Karpas-422 (cell line): ENCODE data around the gene SLC18A3. TPM values are rescaled to one million over a fixed set of nuclear protein-coding genes. Genes with fewer than 3 reads are reported as not detected.

Experiments used
- DNase-seq: peaks from one replicate; pipeline ENCODE4 v3.0.0-alpha.2; 2015
- H2AFZ ChIP-seq: fragments of 200-600 bp; sonication (generic); 2 replicates; pipeline ENCODE4 v1.6.1; 2014; ENCODE audit warnings: antibody characterized with exemption, low read length, mixed read lengths
- H3K27ac ChIP-seq: fragments of 200-600 bp; sonication (generic); 2 replicates; pipeline ENCODE4 v1.5.1; 2014; ENCODE audit warnings: mild to moderate bottlenecking, low read length, moderate library complexity
- H3K27me3 ChIP-seq: fragments of 200-600 bp; sonication (generic); 2 replicates; pipeline ENCODE4 v1.6.1; 2014; ENCODE audit warnings: low read length, mixed read lengths
- H3K36me3 ChIP-seq: fragments of 200-600 bp; sonication (generic); 2 replicates; pipeline ENCODE4 v1.6.1; 2014; ENCODE audit warnings: low read length, mixed read lengths; ENCODE audit not compliant: insufficient read depth
- H3K4me1 ChIP-seq: fragments of 200-600 bp; sonication (generic); 2 replicates; pipeline ENCODE4 v1.6.1; 2014; ENCODE audit warnings: mild to moderate bottlenecking, low read length, mixed read lengths
- H3K4me2 ChIP-seq: fragments of 200-600 bp; sonication (generic); 2 replicates; pipeline ENCODE4 v1.6.1; 2014; ENCODE audit warnings: low read length, low read depth, mild to moderate bottlenecking; ENCODE audit not compliant: poor library complexity, severe bottlenecking
- H3K4me3 ChIP-seq: fragments of 200-600 bp; sonication (generic); 2 replicates; pipeline ENCODE4 v1.5.1; 2014; ENCODE audit warnings: mild to moderate bottlenecking, antibody characterized with exemption, low read length, mixed read lengths
- H3K79me2 ChIP-seq: fragments of 200-600 bp; sonication (generic); 2 replicates; pipeline ENCODE4 v1.6.1; 2014; ENCODE audit warnings: mild to moderate bottlenecking, low read length, mixed read lengths
- H3K9ac ChIP-seq: fragments of 200-600 bp; sonication (generic); 2 replicates; pipeline ENCODE4 v1.6.0; 2014; ENCODE audit warnings: low read length
- H3K9me2 ChIP-seq: fragments of 200-600 bp; sonication (generic), shearing (Covaris generic); replicated peaks from 2 replicates; pipeline ENCODE4 v1.6.0; 2014; ENCODE audit warnings: mild to moderate bottlenecking, low read length, moderate library complexity; ENCODE audit not compliant: insufficient read depth
- H3K9me3 ChIP-seq: fragments of 300-700, 200-600 bp; sonication (generic); 2 replicates; pipeline ENCODE4 v1.6.1; 2014; ENCODE audit warnings: low read length, mixed read lengths
- H4K20me1 ChIP-seq: fragments of 200-600 bp; sonication (generic); 2 replicates; pipeline ENCODE4 v1.6.1; 2014; ENCODE audit warnings: mild to moderate bottlenecking, antibody characterized with exemption, low read length, low read depth; ENCODE audit not compliant: insufficient read depth
- total RNA-seq: library from RNA; depleted of rRNA; stranded (reverse); fragments of >200 nt; shearing (Covaris generic); gene quantifications from 2 replicates; pipeline ENCODE4 v1.2.3, GENCODE V29; 2014; ENCODE audit warnings: low replicate concordance; rRNA removed

Gene SLC18A3
- total RNA-seq, result not detected in 2 replicates

DNA sequence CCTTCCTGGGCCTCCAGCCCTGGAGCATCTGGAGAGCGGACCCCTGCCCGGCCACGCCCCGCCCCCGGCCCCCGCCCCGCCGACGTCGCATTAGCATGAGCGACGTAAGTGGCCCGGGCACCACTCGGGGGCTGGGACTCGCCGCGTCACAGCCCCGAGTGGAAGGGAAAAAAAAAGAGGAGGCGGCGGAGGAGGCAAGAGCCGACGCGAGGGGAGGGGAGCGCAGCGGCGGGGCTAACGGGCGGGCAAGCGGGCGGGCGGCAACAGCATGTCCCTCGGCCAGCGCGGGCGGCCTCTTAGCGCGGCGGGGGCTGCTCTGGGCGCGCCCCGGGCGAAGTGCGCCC, at the start of gene SLC18A3:
SLC18A3 (plus strand) TSS at position 197 of the 344 bp plus-strand sequence. CDS start 431 bp downstream, outside the sequence.
- Histone ChIP-seq H3K27ac (no peak within 1 kb of the TSS), H3K27me3 (no peaks in the 10 kb centered on the region), H3K9ac (no peak within 1 kb of the TSS), H3K9me3 (no peaks in the 10 kb centered on the region), H3K4me2 (no peak within 1 kb of the TSS), H3K79me2 (no peaks in the 10 kb centered on the region), H3K4me1 (no peaks in the 10 kb centered on the region), H3K9me2 (no peaks in the 10 kb centered on the region), H4K20me1 (0 out of 2 replicates have a peak, but pooled peaks cover 4% of the 10 kb centered on the region), H3K36me3 (no peaks in the 10 kb centered on the region), H2AFZ (no peak within 1 kb of the TSS), H3K4me3 (no peak within 1 kb of the TSS)
- no peak for DNase-seq

DNA sequence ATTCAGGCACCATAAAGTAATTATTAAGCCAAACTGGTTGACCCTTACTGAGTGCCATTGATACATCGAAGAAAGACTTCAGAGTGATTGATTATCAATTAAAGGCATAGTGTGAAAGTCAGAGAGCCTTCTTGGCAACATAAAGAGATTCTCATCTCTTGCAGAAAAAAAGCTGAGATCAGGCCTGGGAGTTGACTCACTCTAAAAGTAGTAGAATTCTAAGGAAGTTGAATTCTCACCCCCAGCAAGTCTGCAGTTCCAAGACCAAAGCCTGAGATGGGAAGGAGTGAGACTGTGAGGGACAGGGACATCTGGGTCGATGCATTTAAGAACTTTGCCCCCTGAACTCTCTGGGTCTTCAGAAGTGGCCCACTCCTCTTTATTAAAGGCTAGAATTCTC, 49.6 kb upstream of the SLC18A3 start:
- Histone ChIP-seq H3K36me3 (no peaks in the 10 kb centered on the region), H2AFZ (no peak overlapping the region), H3K4me3 (no peak overlapping the region), H3K4me2 (no peak overlapping the region), H3K27me3 (no peaks in the 10 kb centered on the region), H3K9me3 (no peaks in the 10 kb centered on the region), H3K79me2 (no peaks in the 10 kb centered on the region), H3K9ac (no peak overlapping the region), H3K4me1 (peaks cover 5% of the 10 kb centered on the region), H3K9me2 (no peaks in the 10 kb centered on the region), H3K27ac (no peak overlapping the region), H4K20me1 (no peaks in the 10 kb centered on the region)
- DNase-seq, result no peak

DNA sequence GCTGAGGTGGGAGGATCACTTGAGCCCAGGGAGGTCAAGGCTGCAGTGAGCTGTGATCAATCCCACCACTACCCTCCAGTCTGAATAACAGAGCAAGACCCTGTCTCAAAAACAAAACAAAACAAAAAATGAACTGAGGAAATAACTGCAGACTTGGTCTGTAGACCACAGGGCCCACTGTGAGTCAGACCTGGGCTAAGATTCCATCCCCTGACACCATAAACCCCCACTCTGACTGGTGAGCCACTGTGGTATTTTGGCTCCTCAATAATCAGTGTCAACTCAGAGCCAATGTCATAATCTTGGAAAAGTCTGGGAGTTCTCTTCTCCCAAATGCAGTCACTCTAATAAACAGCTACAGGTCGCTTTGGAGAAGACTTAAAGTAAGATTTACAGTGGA, 47.2 kb upstream of the SLC18A3 start:
- Histone ChIP-seq H3K36me3 (no peaks in the 10 kb centered on the region), H3K9ac (no peak overlapping the region), H3K79me2 (no peaks in the 10 kb centered on the region)

DNA sequence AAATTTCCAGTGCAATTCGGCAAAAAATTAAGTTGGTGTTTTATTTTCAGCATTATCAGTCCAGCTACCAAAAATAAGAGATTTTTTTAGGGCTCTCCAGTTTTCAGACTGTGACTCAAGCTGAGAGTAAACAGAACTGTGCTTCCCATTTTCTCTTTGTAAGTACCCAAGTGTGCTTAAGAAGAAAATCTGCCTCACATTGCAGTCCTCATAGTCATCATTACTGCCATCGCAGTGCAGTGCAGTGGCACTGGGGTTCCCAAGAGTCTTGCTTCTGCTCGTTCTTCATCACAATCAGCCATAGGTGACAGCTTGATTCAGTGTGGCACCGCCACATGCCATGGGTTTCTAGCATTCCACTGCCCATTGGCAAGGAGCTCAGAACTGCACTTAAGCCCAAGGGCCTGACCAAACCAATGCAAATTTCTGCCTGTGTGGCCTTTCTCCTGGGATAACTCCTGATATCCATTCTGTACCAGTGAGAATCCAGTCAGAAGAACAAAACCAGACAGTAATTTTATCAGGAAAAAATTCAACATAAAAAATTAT, 45.6 kb upstream of the SLC18A3 start:
- no peak overlapping the region for H3K9ac ChIP-seq
- H3K27me3 ChIP-seq, result no peaks in the 10 kb centered on the region
- no peak overlapping the region for H2AFZ ChIP-seq
- no peaks in the 10 kb centered on the region for H3K9me3 ChIP-seq
- H3K4me2 ChIP-seq, result no peak overlapping the region
- H3K27ac ChIP-seq, result no peak overlapping the region
- no peaks in the 10 kb centered on the region for H3K36me3 ChIP-seq
- no peaks in the 10 kb centered on the region for H3K79me2 ChIP-seq
- H4K20me1 ChIP-seq, result no peaks in the 10 kb centered on the region
- H3K4me3 ChIP-seq, result no peak overlapping the region
- DNase-seq, result no peak
- no peaks in the 10 kb centered on the region for H3K9me2 ChIP-seq
- H3K4me1 ChIP-seq, result peaks cover 3% of the 10 kb centered on the region

More for the DNA sequence above, 47.2 kb upstream of the SLC18A3 start:
- Histone ChIP-seq H3K27me3 (no peaks in the 10 kb centered on the region), H2AFZ (no peak overlapping the region), H3K27ac (no peak overlapping the region), H3K9me3 (no peaks in the 10 kb centered on the region), H3K4me2 (no peak overlapping the region), H3K4me3 (no peak overlapping the region), H4K20me1 (no peaks in the 10 kb centered on the region), H3K9me2 (no peaks in the 10 kb centered on the region), H3K4me1 (peaks cover 3% of the 10 kb centered on the region)
- DNase-seq, result no peak

DNA sequence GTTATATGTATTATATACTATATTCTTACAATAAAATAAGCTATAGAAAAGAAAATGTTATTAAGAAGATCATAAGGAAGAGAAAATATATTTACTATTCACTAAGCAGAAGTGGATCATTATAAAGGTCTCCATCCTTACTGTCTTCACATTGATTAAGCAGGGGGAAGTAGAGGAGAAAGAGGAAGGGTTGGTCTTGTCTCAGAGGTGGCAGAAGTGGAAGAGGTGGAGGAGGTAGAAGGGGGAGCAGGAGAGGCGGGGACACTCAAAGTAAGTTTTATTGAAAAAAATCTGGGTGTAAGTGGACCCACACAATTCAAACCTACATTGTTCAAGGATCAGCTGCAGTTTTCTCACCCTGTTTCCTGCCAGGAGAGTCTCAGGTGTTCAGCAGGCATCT, 42.3 kb upstream of the SLC18A3 start:
- Histone ChIP-seq H3K79me2 (no peaks in the 10 kb centered on the region), H3K27me3 (0 out of 2 replicates have a peak, but pooled peaks cover 3% of the 10 kb centered on the region), H3K9me3 (no peaks in the 10 kb centered on the region), H4K20me1 (no peaks in the 10 kb centered on the region), H3K9ac (no peak overlapping the region), H3K27ac (no peak overlapping the region), H2AFZ (no peak overlapping the region), H3K9me2 (no peaks in the 10 kb centered on the region), H3K4me3 (no peak overlapping the region), H3K36me3 (no peaks in the 10 kb centered on the region), H3K4me2 (no peak overlapping the region), H3K4me1 (peaks cover under 1% of the 10 kb centered on the region; the same call in 1 of the 2 replicates)
- DNase-seq, result no peak

DNA sequence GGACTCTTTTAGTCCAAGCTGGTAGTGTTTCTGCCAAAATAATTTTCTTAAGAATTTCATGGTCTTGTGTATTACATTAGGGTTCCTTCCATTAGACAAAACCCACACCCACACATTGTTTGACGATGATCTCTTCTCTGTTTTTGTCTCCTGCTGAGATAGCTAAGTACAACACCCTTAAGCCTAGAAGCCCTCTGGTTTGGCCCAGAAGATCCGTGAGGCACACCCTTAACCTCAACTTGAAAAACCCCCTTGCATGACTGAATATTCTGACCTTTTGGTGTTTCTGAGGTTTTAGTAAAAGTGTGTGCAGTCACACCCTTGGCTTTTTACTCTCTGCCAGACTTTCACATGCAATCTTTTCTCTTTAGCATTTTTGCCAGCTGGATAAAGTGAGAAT, 41.9 kb upstream of the SLC18A3 start:
- Histone ChIP-seq H3K27ac (no peak overlapping the region), H3K4me1 (peaks cover 4% of the 10 kb centered on the region; the same call in 1 of the 2 replicates), H4K20me1 (no peaks in the 10 kb centered on the region), H3K27me3 (0 out of 2 replicates have a peak, but pooled peaks cover 3% of the 10 kb centered on the region), H3K4me3 (no peak overlapping the region), H3K4me2 (no peak overlapping the region), H3K9me3 (no peaks in the 10 kb centered on the region), H3K9ac (no peak overlapping the region), H3K9me2 (no peaks in the 10 kb centered on the region), H2AFZ (no peak overlapping the region), H3K36me3 (no peaks in the 10 kb centered on the region), H3K79me2 (no peaks in the 10 kb centered on the region)
- DNase-seq, result no peak

DNA sequence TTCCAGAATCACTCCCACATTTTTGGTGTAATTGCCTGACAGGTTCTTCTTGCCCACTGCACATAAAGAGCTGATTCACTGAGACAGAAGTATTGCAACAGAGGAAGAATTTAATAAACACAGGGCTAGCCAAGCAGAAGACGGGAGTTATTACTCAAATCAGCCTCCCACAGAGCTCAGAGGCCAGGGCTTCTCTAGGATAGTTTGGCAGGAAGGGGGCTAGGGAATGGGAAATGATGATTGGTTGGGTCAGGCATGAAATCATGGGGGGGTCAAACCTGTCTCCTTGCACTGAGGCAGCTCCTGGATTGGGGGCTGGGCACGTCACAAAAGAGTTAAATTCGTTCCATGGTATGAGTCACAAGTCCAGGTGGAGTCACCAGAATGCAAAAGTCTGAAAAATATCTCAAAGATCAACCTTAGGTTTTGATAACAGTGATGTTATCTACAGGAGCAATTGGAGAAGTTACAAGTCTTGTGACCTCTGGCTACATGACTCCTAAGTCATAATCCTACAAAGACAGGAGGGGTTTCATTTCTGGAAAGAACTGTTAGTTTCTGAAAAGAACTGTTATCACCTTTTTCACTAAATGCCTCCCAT, 41.0 kb upstream of the SLC18A3 start:
- H3K4me3 ChIP-seq, result no peak overlapping the region
- H3K9me2 ChIP-seq, result no peaks in the 10 kb centered on the region
- no peaks in the 10 kb centered on the region for H3K9me3 ChIP-seq
- no peaks in the 10 kb centered on the region for H3K36me3 ChIP-seq
- no peak overlapping the region for H2AFZ ChIP-seq
- no peak for DNase-seq
- no peak overlapping the region for H3K27ac ChIP-seq
- no peak overlapping the region for H3K9ac ChIP-seq
- peaks cover 7% of the 10 kb centered on the region; the same call in 1 of the 2 replicates for H3K4me1 ChIP-seq
- H3K79me2 ChIP-seq, result no peaks in the 10 kb centered on the region
- no peak overlapping the region for H3K4me2 ChIP-seq
- H3K27me3 ChIP-seq, result 0 out of 2 replicates have a peak, but pooled peaks cover 3% of the 10 kb centered on the region
- no peaks in the 10 kb centered on the region for H4K20me1 ChIP-seq

DNA sequence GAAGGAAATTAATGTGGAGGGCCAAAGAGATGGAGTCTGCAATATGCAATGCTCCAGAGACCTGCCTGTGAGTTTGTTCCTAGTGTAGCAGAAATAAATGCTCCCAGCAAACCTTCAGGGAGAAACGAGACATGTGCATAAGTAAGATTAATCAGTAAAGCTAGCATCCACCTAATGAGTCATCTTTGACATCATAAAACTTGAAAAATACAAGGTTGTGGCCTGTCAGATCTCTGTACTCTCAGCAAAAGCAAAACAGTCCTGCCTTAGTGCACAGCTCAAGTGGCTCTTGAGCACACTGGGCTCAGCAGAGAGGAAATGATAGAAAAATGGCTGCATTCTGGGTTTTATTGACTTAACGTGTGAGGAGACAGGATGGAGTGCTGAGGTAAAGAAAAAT, 38.7 kb upstream of the SLC18A3 start:
- H3K9ac ChIP-seq, result no peak overlapping the region
- no peak overlapping the region for H3K4me2 ChIP-seq
- H3K27ac ChIP-seq, result no peak overlapping the region
- no peaks in the 10 kb centered on the region for H3K36me3 ChIP-seq
- no peaks in the 10 kb centered on the region for H4K20me1 ChIP-seq
- no peak overlapping the region for H2AFZ ChIP-seq
- H3K4me1 ChIP-seq, result peaks cover 7% of the 10 kb centered on the region; the same call in 1 of the 2 replicates
- no peaks in the 10 kb centered on the region for H3K79me2 ChIP-seq
- no peaks in the 10 kb centered on the region for H3K9me2 ChIP-seq
- H3K27me3 ChIP-seq, result 0 out of 2 replicates have a peak, but pooled peaks cover 3% of the 10 kb centered on the region
- no peak overlapping the region for H3K4me3 ChIP-seq
- no peaks in the 10 kb centered on the region for H3K9me3 ChIP-seq
- no peak for DNase-seq
